Measurements from ENCODE around the gene L1CAM.

The L1CAM gene, protein sequence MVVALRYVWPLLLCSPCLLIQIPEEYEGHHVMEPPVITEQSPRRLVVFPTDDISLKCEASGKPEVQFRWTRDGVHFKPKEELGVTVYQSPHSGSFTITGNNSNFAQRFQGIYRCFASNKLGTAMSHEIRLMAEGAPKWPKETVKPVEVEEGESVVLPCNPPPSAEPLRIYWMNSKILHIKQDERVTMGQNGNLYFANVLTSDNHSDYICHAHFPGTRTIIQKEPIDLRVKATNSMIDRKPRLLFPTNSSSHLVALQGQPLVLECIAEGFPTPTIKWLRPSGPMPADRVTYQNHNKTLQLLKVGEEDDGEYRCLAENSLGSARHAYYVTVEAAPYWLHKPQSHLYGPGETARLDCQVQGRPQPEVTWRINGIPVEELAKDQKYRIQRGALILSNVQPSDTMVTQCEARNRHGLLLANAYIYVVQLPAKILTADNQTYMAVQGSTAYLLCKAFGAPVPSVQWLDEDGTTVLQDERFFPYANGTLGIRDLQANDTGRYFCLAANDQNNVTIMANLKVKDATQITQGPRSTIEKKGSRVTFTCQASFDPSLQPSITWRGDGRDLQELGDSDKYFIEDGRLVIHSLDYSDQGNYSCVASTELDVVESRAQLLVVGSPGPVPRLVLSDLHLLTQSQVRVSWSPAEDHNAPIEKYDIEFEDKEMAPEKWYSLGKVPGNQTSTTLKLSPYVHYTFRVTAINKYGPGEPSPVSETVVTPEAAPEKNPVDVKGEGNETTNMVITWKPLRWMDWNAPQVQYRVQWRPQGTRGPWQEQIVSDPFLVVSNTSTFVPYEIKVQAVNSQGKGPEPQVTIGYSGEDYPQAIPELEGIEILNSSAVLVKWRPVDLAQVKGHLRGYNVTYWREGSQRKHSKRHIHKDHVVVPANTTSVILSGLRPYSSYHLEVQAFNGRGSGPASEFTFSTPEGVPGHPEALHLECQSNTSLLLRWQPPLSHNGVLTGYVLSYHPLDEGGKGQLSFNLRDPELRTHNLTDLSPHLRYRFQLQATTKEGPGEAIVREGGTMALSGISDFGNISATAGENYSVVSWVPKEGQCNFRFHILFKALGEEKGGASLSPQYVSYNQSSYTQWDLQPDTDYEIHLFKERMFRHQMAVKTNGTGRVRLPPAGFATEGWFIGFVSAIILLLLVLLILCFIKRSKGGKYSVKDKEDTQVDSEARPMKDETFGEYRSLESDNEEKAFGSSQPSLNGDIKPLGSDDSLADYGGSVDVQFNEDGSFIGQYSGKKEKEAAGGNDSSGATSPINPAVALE

DNA sequence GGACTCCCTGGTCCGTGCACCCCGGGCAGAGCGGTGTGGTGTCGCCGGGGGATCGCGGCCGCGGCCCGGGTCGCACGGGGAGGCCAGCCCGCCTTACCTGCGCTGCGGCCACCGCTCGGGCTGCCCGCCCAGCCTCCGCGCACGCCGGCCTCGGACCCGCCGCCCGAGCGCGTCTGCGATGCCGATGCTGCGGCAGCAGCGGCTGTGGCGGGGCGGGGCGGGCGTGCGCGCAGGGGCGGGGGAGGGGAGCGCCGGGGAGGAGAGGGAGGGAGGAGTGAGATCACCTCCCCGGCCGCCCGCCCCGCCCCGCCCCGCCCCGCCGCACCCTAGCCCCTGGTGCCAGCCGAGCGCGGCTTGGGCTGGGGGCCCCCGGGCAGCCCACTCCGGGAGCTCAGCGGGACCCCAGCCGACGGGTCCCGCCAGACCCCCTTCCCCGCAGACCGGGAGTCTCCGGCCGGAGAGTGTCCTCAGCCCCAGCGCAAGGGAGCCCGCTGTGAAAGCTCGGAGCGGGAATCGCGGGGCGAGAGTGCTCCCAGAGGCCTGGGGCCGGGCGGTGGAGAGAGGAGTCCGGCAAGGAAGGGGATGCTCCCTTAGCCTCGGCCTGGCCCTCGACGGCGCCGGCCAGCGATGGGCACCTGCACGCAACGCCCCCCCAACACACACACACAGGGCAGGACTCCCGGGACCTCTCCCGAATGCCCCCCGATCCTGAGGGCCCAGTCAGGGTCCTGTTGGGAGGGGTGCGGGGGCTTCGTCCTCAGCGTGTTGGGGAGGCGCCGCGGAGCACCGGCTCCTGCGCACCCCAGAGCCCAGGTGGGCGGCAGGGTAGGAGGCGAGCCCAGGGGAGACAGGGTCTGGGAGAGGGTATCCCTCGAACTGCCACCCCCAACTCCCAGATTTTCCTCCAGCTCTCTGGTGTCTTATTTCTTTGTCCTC is at the start of gene L1CAM:
TSS of gene L1CAM (minus strand) at position 206 of the 936 bp plus-strand sequence. CDS start 10,337 bp downstream, outside the sequence.
- DNase-seq (ENCODE audit: low read depth), result no peak

- DNase-seq (ENCODE audit: low read depth), result no peak
Measured at GRCh38 chrX:153935326-153935851, 49.4 kb upstream of the L1CAM start.

DNA sequence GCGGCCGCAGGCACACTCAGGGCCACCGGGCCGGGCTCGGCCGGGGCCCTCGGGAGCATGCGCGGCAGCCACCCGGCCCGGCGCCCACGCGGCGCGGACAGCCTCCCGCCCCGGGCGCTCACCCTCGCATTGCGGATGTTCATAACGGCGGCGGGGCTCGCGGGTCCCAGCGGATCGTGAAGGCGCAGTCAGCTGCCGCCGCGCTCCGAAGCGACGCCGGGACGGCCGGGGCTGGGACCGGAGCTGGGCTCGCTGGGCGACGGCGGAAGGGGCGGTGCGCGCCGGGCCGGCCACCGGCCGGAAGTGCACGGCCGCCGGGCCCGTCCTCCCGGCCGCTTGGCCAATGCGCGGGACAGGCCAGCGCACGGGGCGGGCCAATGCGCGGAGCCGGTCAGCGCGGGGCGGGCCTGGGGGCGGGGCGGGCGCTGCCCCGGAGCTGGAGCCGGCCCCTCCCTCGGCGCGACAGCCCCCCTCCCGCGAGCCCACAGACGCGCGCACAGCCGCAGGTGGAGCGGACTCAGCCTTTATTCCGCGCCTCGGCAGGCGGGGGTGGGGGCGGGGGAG is 48.9 kb upstream of the L1CAM start, which contains the start of gene NAA10:
TSS of gene NAA10 (minus strand) at position 276 of the 564 bp plus-strand sequence. CDS start at position 143, 133 bp downstream.
- DNase-seq (ENCODE audit: low read depth), result no peak

GRCh38 chrX:153934148-153934761 is 48.3 kb upstream of the L1CAM start:
- no peak for DNase-seq (ENCODE audit: low read depth)

- peak; percentile 35 for DNase-seq (ENCODE audit: low read depth)
Measured at GRCh38 chrX:153933748-153934147, 47.8 kb upstream of the L1CAM start.

DNA sequence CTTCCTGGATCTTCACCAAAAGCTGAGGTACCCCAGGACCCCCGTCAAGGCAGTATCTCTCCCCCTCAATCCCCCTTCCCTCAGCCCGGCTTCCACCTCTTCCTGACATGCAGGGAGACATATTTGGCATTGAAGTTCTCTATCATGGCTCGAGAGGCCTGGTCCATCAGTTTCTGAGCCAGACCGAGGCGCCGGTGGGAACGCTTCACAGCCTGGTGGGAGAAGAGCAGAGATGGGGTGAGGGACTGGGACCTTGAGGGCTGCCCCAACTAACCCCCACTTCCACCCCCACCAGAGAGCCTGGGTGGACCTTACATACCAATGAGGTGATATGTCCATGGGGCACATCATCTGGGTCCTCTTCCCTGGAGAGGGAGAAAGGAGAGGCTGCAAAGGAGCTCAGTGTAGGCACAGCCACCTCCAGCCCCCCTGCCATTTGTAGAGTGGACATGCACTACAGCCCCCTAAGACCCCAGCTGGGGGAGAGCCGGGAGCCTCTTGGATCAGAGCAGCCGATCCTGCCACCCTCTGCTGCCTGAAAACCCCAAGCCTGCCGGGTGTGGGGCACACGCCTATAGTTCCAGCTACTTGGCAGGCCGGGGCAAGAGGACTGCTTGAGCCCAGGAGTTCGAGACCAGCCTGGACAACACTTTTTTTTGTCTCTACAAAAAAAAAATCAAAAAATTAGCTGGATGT is 46.4 kb upstream of the L1CAM start:
- no peak for DNase-seq (ENCODE audit: low read depth)

- no peak for DNase-seq (ENCODE audit: low read depth)
Measured at GRCh38 chrX:153931748-153932147, 45.8 kb upstream of the L1CAM start.

DNA sequence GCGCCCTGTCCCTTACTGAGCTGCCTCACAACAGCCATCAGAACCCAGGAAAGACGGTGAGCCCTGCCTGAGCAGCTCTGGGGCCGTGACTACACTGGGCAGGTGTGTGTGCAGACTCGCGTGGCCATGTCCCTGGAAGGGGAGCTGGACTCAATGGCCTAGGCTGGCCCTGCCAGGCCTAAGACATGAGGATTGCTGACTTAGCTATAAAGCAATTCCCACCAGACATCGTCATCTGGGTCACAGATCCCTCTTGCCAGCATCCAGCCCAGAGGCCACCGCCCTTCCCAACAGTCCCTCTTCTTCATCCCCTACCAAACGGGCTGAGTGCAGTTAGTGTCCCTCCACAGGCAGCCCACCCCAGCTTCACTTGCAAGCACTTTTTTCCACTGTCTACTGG is 45.2 kb upstream of the L1CAM start:
- DNase-seq (ENCODE audit: low read depth), result no peak

GRCh38 chrX:153930011-153930910 is 44.3 kb upstream of the L1CAM start:
- DNase-seq (ENCODE audit: low read depth), result no peak

GRCh38 chrX:153929576-153929975 is 43.6 kb upstream of the L1CAM start:
- DNase-seq (ENCODE audit: low read depth), result no peak

- no peak for DNase-seq (ENCODE audit: low read depth)
Measured at GRCh38 chrX:153928846-153929245, 42.9 kb upstream of the L1CAM start.

DNA sequence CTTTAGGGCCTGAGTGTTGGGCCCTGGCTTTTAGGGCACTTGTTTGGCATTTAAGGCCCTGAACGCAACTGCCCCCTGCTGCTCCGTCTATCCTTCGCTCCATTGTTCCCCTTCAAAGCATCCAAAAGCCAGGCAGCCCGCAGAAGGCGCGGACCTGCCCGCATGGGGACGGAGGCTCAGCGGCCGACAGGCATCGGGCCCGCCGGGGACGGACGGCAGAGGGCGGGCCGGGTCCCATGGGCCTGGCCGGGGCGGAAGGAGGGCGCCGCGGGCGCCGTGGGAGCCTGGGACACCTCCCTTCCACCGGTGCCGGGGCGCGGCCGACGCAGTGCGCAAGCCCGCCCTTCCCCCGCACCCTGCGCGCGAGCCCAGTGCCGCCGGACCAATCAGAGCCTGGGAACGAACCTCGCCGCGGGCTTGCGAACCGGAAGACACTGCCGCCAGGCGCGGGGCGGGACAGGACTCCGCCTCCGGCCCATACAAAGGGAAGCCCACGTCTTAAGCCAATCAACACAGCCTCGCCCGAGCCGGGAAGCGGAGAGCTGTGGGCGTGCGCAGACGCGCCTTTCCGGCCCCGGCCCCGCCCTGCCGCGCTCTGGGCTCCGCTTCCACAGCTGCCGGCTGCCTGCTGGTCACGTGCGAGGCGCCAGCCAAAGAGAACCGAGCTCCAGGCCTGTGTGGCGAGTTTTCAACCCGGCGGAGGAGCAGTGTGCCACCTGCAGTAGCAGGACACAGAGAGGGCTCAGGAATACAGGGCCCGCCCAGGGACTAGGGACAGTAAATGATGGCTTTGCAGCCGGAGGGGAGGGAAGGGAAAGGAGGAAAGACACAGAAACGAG is 42.2 kb upstream of the L1CAM start:
- peak; percentile 87 for DNase-seq (ENCODE audit: low read depth)

DNA sequence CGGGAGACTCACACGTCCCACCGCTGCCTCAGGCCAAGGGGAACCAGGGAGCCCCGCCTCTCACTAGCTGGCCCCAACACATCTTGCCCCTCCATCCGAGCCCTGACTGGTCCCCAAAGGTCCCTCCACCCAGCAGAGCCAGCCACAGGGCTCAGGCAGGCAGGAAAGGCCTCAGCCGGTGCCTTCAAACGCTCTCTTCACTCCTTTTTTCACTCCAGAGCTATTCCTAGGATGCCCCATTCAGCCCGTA is 41.6 kb upstream of the L1CAM start:
- DNase-seq (ENCODE audit: low read depth), result no peak

GRCh38 chrX:153926858-153927671 is 41.1 kb upstream of the L1CAM start:
- DNase-seq (ENCODE audit: low read depth), result no peak

DNA sequence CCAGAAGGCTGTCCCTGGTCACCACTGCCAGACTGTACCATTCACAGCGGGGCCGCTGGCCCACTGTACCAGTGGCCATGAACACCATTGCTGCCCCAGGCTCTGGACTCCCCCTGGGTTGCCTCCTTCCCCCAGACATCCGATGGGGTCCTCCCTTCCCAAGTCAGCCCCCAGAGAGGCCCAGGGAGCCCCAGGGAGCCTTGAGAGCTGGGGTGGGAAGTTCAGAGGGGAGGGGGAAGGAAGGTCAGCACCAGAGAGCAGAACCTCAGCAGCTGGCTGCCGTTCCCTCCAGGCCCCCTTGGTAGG is 40.5 kb upstream of the L1CAM start:
- DNase-seq (ENCODE audit: low read depth), result no peak

DNA sequence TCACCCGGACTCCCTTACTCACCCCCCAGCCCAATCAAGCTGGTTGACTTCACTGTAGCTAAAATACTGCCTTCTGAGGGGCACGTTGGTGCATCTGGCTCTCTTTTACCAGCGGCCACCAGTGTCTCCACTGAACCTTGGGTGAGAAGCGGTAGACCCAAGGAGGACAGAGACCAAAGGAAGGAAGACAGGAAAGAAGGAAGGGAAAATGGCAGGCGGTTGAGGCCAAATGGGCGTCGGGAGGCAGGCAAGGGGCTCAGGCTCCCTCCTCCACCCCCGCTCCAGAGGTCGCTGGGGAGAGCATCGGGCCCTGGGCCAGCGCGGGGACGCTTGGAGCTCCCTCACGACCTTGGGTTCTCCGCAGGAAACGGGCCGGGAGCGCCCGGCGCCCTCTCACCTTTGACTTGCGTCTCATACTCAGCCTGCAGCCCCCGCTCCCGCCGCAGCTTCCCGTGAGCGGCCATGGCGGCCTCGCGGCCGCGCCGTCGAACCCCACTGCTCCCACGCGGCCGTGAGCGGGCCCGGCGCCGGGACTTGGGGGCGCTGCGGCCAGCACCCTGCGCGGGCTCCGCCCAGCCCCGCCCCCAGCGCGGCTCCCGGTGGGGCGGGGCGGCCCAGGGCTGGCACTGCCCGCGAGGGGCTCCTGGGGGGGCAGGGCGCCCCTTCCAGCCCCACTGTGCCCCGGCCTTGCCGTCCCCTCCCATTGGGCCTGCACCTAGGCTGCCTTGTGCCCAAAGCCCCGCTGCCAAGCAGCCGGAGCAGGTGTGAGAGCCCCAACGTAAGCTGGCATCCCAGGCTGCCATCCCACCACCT is 40.0 kb upstream of the L1CAM start, which contains the start of gene ARHGAP4:
TSS of gene ARHGAP4 (minus strand) at position 526 of the 813 bp plus-strand sequence. CDS start at position 464, 62 bp downstream.
- no peak for DNase-seq (ENCODE audit: low read depth)

All from GM04503 (cell line).